Nephron progenitor cell (in vitro differentiated cells): ENCODE results near the gene ZNF784.
A peak's percentile ranks its signal among the peaks of the same experiment; 100 is the strongest.

Experiments used
- DNase-seq: peaks from one replicate; pipeline ENCODE4 v3.0.0; 2021
- H3K27ac Mint-ChIP-seq: 2 replicates; pipeline ENCODE4 v1.8.0; 2021; ENCODE audit warnings: mild to moderate bottlenecking, moderate library complexity, mixed read lengths
- H3K27me3 Mint-ChIP-seq: 2 replicates; pipeline ENCODE4 v1.8.0; 2021; ENCODE audit warnings: mild to moderate bottlenecking, low read depth, mixed read lengths; ENCODE audit not compliant: poor library complexity
- H3K36me3 Mint-ChIP-seq: 2 replicates; pipeline ENCODE4 v1.8.0; 2021; ENCODE audit warnings: low read depth, mixed read lengths
- H3K4me1 Mint-ChIP-seq: 2 replicates; pipeline ENCODE4 v1.8.0; 2021; ENCODE audit warnings: mixed read lengths
- H3K4me3 Mint-ChIP-seq: 2 replicates; pipeline ENCODE4 v1.8.0; 2021; ENCODE audit warnings: mild to moderate bottlenecking, moderate library complexity, mixed read lengths
- H3K9me3 Mint-ChIP-seq: 2 replicates; pipeline ENCODE4 v1.8.0; 2021; ENCODE audit warnings: mild to moderate bottlenecking, moderate library complexity, mixed read lengths
- CTCF ChIP-seq: fragments of 200-600 bp; sonication (generic); IDR thresholded peaks from 2 replicates; pipeline ENCODE4 v1.5.0; 2021; ENCODE audit warnings: antibody characterized with exemption

Gene ZNF784

GRCh38 chr19:55650602-55651230 lies 26.4 kb upstream of the ZNF784 start:
- peak overlapping the region; percentile 62 for H3K4me3 Mint-ChIP-seq
- no peak overlapping the region for H3K27ac Mint-ChIP-seq

GRCh38 chr19:55650126-55650557 lies 25.8 kb upstream of the ZNF784 start:
- Mint-ChIP-seq H3K4me3 (peak overlapping the region; percentile 62), H3K9me3 (no peaks in the 10 kb centered on the region), H3K4me1 (peaks cover 30% of the 10 kb centered on the region), H3K36me3 (peaks cover 21% of the 10 kb centered on the region), H3K27me3 (no peaks in the 10 kb centered on the region), H3K27ac (no peak overlapping the region)
- no peak for DNase-seq
- TF ChIP-seq CTCF: no peak

More at GRCh38 chr19:55650602-55651230, 26.4 kb upstream of the ZNF784 start:
- no peaks in the 10 kb centered on the region for H3K9me3 Mint-ChIP-seq
- no peak for TF ChIP-seq CTCF
- H3K27me3 Mint-ChIP-seq: no peaks in the 10 kb centered on the region
- peaks cover 16% of the 10 kb centered on the region for H3K36me3 Mint-ChIP-seq
- peaks cover 26% of the 10 kb centered on the region for H3K4me1 Mint-ChIP-seq
- no peak for DNase-seq

GRCh38 chr19:55649268-55650125 lies 25.1 kb upstream of the ZNF784 start:
- H3K27me3 Mint-ChIP-seq: no peaks in the 10 kb centered on the region
- peaks cover 33% of the 10 kb centered on the region for H3K4me1 Mint-ChIP-seq
- peaks cover 21% of the 10 kb centered on the region for H3K36me3 Mint-ChIP-seq
- no peaks in the 10 kb centered on the region for H3K9me3 Mint-ChIP-seq
- no peak for DNase-seq
- H3K27ac Mint-ChIP-seq: no peak overlapping the region
- no peak for TF ChIP-seq CTCF
- H3K4me3 Mint-ChIP-seq: peak overlapping the region; percentile 85

GRCh38 chr19:55648585-55649267 lies 24.4 kb upstream of the ZNF784 start:
- Mint-ChIP-seq H3K4me1 (peaks cover 40% of the 10 kb centered on the region), H3K27ac (peak overlapping the region; percentile 61), H3K9me3 (no peaks in the 10 kb centered on the region), H3K27me3 (no peaks in the 10 kb centered on the region), H3K36me3 (peaks cover 21% of the 10 kb centered on the region), H3K4me3 (peak overlapping the region; percentile 85)
- no peak for TF ChIP-seq CTCF
- DNase-seq: no peak

GRCh38 chr19:55647732-55648584 lies 23.6 kb upstream of the ZNF784 start, which contains the start of gene CCDC106:
TSS of gene CCDC106 (plus strand) at chr19:55648212. CDS start at chr19:55649047, 835 bp downstream.
- DNase-seq: peak; percentile 79
- Mint-ChIP-seq H3K4me3 (peak within 1 kb of the TSS; percentile 85), H3K27me3 (no peaks in the 10 kb centered on the region), H3K36me3 (peaks cover 21% of the 10 kb centered on the region), H3K27ac (peak within 1 kb of the TSS; percentile 61), H3K9me3 (no peaks in the 10 kb centered on the region), H3K4me1 (peaks cover 48% of the 10 kb centered on the region)
- no peak for TF ChIP-seq CTCF
